Measurements from ENCODE around the gene STPG1. TPM values are rescaled to one million over a fixed set of nuclear protein-coding genes. Genes with fewer than 3 reads are reported as not detected.

The STPG1 gene
- total RNA-seq, 5 donors from 2014 or later (not counting 1 experiment from before 2014, with no cell fraction given): 3.4 to 5.6 (median 5.4) TPM

Other genes with a start within 250 kb of the STPG1 start
- gene IFNLR1, start 226.5 kb downstream of the STPG1 start, total RNA-seq: 1 to 10 TPM; 2.4 to 7.0 (median 6.0) TPM
- not detected for gene GRHL3, start 94.4 kb downstream of the STPG1 start, total RNA-seq
- 10 to 100 TPM; 49.0 to 71.4 (median 59.7) TPM for gene NIPAL3, start 2.0 kb upstream of the STPG1 start, total RNA-seq
- 100 to 1,000 TPM; 149 to 202 (median 186) TPM for gene RCAN3, start 89.1 kb upstream of the STPG1 start, total RNA-seq
- under 1 TPM in 4 of 5 donors, not detected in 1; 0.13 to 0.23 (median 0.19) TPM for gene NCMAP, start 142.3 kb upstream of the STPG1 start, total RNA-seq
- gene SRRM1, start 229.5 kb upstream of the STPG1 start, total RNA-seq: 100 to 1,000 TPM; 158 to 303 (median 181) TPM

Data from T-cell (primary cell).